ENCODE measurements around the gene PATJ. TPM values are rescaled to one million over a fixed set of nuclear protein-coding genes. Genes with fewer than 3 reads are reported as not detected.
A peak's percentile ranks its signal among the peaks of the same experiment; 100 is the strongest.

Gene PATJ
- total RNA-seq, 1 experiment from 2014 or later: 47.3 TPM

DNA sequence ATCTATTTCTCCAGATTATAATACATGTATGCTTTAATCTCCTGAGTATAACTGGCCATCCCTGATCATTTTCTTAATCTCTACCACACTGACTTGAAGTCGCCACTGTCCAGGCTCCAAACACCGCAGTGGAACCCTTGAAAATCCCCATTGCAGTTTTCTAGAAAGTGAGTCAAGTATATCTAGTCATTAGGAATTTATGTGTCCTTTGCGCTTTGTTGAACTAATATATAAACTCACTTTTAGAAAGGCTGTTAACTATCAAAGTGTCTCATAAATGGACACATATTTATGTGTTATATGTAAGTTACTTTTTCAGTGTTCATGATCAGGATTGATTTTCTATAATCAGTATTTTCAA lies 211.5 kb downstream of the PATJ start:
- Mint-ChIP-seq H3K36me3 (ENCODE audit: insufficient read depth in 1 of 3, low read depth in 3 of 3) (no peaks in the 10 kb centered on the region), H3K27ac (peak overlapping the region in 2 of 3 experiments; percentile 56 to 68; a peak in 4 of 7 replicates), H3K27me3 (ENCODE audit: low read depth) (no peaks in the 10 kb centered on the region), H3K4me1 (peaks cover 50 to 51% of the 10 kb centered on the region in 2 experiments), H3K4me3 (peak overlapping the region in 1 of 2 experiments; percentile 69; a peak in 2 of 5 replicates), H3K9me3 (no peaks in the 10 kb centered on the region)
- DNase-seq: no peak
- Histone ChIP-seq H3K4me1 (ENCODE audit: insufficient read depth, low read length) (peaks cover 6% of the 10 kb centered on the region; the same call in 1 of the 2 replicates), H4K8ac (replicated peaks; ENCODE audit: insufficient read length, low read depth, low read length) (no peak overlapping the region), H4K91ac (ENCODE audit: insufficient read length, low read depth, low read length) (no peak overlapping the region), H3K9me3 (ENCODE audit: control insufficient read depth, low read depth, low read length) (no peaks in the 10 kb centered on the region), H3K27ac (ENCODE audit: insufficient read length, low read depth, low read length) (no peak overlapping the region), H3K79me1 (ENCODE audit: insufficient read depth, low read depth, low read length, poor library complexity, severe bottlenecking) (no peaks in the 10 kb centered on the region), H3K18ac (ENCODE audit: insufficient read length, low read depth, low read length) (no peak overlapping the region), H2BK5ac (ENCODE audit: insufficient read length, low read length) (no peak overlapping the region), H2BK15ac (ENCODE audit: low read depth, low read length) (no peak overlapping the region), H4K20me1 (ENCODE audit: control insufficient read depth, insufficient read depth, insufficient read length) (no peaks in the 10 kb centered on the region), H3K4ac (ENCODE audit: low read depth, low read length) (no peak overlapping the region), H2BK12ac (ENCODE audit: insufficient read length, low read depth, low read length) (no peak overlapping the region), H3K23me2 (ENCODE audit: insufficient read length, low read depth, low read length, poor library complexity, severe bottlenecking) (no peaks in the 10 kb centered on the region), H2AK5ac (ENCODE audit: insufficient read length, low read length) (no peak overlapping the region), H3K27me3 (ENCODE audit: insufficient read depth, low read length) (no peaks in the 10 kb centered on the region), H3K9ac (ENCODE audit: extremely low read depth, insufficient read length, low read length) (no peak overlapping the region), H4K5ac (ENCODE audit: insufficient read length, low read depth, low read length) (no peak overlapping the region), H3K14ac (ENCODE audit: insufficient read depth, low read length) (no peak overlapping the region), H3K4me2 (ENCODE audit: insufficient read depth, insufficient read length, low read length) (no peak overlapping the region), H2AFZ (ENCODE audit: low read length) (no peak overlapping the region), H2BK20ac (ENCODE audit: low read depth, low read length, poor library complexity, severe bottlenecking) (no peak overlapping the region), H3K23ac (ENCODE audit: insufficient read length, low read depth, low read length) (no peak overlapping the region), H3T11ph (ENCODE audit: low read length) (no peak overlapping the region), H3K56ac (ENCODE audit: insufficient read length, low read depth, low read length) (no peak overlapping the region), H3K79me2 (ENCODE audit: insufficient read depth, low read length) (no peaks in the 10 kb centered on the region), H2BK120ac (ENCODE audit: low read depth, low read length, poor library complexity, severe bottlenecking) (peak overlapping the region; percentile 81)
- WGBS (ENCODE audit: extremely low coverage, insufficient read length, low lambda C conversion rate): no CpG with 5 or more reads among the region's 3 CpGs
- TF ChIP-seq, protein P1, sequence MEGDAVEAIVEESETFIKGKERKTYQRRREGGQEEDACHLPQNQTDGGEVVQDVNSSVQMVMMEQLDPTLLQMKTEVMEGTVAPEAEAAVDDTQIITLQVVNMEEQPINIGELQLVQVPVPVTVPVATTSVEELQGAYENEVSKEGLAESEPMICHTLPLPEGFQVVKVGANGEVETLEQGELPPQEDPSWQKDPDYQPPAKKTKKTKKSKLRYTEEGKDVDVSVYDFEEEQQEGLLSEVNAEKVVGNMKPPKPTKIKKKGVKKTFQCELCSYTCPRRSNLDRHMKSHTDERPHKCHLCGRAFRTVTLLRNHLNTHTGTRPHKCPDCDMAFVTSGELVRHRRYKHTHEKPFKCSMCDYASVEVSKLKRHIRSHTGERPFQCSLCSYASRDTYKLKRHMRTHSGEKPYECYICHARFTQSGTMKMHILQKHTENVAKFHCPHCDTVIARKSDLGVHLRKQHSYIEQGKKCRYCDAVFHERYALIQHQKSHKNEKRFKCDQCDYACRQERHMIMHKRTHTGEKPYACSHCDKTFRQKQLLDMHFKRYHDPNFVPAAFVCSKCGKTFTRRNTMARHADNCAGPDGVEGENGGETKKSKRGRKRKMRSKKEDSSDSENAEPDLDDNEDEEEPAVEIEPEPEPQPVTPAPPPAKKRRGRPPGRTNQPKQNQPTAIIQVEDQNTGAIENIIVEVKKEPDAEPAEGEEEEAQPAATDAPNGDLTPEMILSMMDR (conservative IDR thresholded peaks at IDR 0.05): no peak

Data from H9 (cell line).